K562 (cell line): ENCODE data around the gene DOLPP1. TPM values are rescaled to one million over a fixed set of nuclear protein-coding genes. Genes with fewer than 3 reads are reported as not detected.

Experiments used
- DACH1 ChIP-seq: fragments of 450-650 bp; IDR thresholded peaks from 2 replicates; pipeline ENCODE4 v1.6.1; 2018; ENCODE audit not compliant: partially characterized antibody
- ELF1 ChIP-seq: fragments of 200-800 bp; sonication (Bioruptor generic); IDR thresholded peaks from 2 replicates; pipeline ENCODE4 v1.6.1; 2016; ENCODE audit warnings: missing genetic modification characterization, missing compliant biosample characterization
- FOXM1 ChIP-seq, 2 experiments: fragments of 450-650 bp in 1 of 2; sonication (generic) in 1 of 2; formaldehyde crosslinking in 1 of 2; IDR thresholded peaks; 2 replicates each; pipeline versions ENCODE4 v1.6.1 to v1.9.0; 2017 to 2022; ENCODE audit warnings: low read depth in 2 of 2, mild to moderate bottlenecking in 2 of 2, missing genetic modification reagents in 1 of 2, moderate library complexity in 1 of 2
- HCFC1 ChIP-seq: IDR thresholded peaks from 2 replicates; pipeline ENCODE4 v1.6.1; 2012; ENCODE audit warnings: low read depth, low read length, improper control_type of control experiment
- KDM5B ChIP-seq: fragments of 200-600 bp; sonication (generic); IDR thresholded peaks from 2 replicates; pipeline ENCODE4 v1.6.1; 2012; ENCODE audit warnings: low read depth, mild to moderate bottlenecking, moderate library complexity, low read length, control low read depth, inconsistent platforms; ENCODE audit not compliant: insufficient replicate concordance
- NFIC ChIP-seq: fragments of 450-650 bp; IDR thresholded peaks from 2 replicates; pipeline ENCODE4 v1.6.1; 2017; ENCODE audit warnings: mild to moderate bottlenecking, inconsistent platforms
- TEAD2 ChIP-seq: fragments of 450-650 bp; IDR thresholded peaks from 2 replicates; pipeline ENCODE4 v1.6.1; 2016; ENCODE audit warnings: missing genetic modification characterization, control low read depth, missing compliant biosample characterization
- TRIM28 ChIP-seq: fragments of 450-650 bp; IDR thresholded peaks from 2 replicates; pipeline ENCODE4 v1.6.1; 2017
- ZC3H11A ChIP-seq: IDR thresholded peaks from 2 replicates; pipeline ENCODE4 v1.6.1; 2012; ENCODE audit warnings: low read depth, low read length, improper control_type of control experiment
- ZFP36 ChIP-seq: fragments of 150-350 bp; IDR thresholded peaks from 2 replicates; pipeline ENCODE4 v1.6.1; 2018; ENCODE audit warnings: low read length, low read depth; ENCODE audit not compliant: partially characterized antibody
- ZNF830 ChIP-seq: fragments of 250-450 bp; sonication (Bioruptor Pico); IDR thresholded peaks from 2 replicates; pipeline ENCODE4 v1.5.0; 2021; ENCODE audit warnings: mild to moderate bottlenecking
- polyA plus RNA-seq, 8 experiments: library from polyadenylated mRNA; depleted of rRNA in 4 of 8; stranded (reverse) in 5 of 8; unstranded in 3 of 8; fragments of >200 nt; fragmentation: Nextera tagmentation in 2 of 8; fragmentation: Illumina TruSeq in 1 of 8; extraction: Ambion mirVana in 2 of 8; extraction: Trizol in 1 of 8; gene quantifications; 2 replicates each; pipeline versions ENCODE4 v1.2.1 to v1.2.3, GENCODE V29; 2011 to 2014; ENCODE audit warnings: inconsistent platforms in 1 of 8, missing spikeins in 1 of 8
- total RNA-seq, 7 experiments: library from RNA; depleted of rRNA in 6 of 7; stranded (reverse); fragments of >200 nt in 6 of 7; fragmentation: Illumina TruSeq in 2 of 7; extraction: Trizol in 2 of 7; gene quantifications; 2 replicates each; pipeline versions ENCODE4 v1.2.1 to v1.2.3, GENCODE V29; 2011 to 2021; ENCODE audit warnings: low replicate concordance in 1 of 7
- TF ChIP-seq, protein P1 (sequence below), 3 experiments: IDR thresholded peaks in 2 of 3; conservative IDR thresholded peaks in 1 of 3; 2 replicates each; pipeline ENCODE4 v1.5.1; 2011 to 2012; ENCODE audit warnings: low read length in 3 of 3, mild to moderate bottlenecking in 3 of 3, control low read depth in 2 of 3, improper control_type of control experiment in 1 of 3, inconsistent platforms in 1 of 3, low read depth in 1 of 3, mixed read lengths in 1 of 3, moderate library complexity in 1 of 3; ENCODE audit not compliant: insufficient read depth in 2 of 3
- TF ChIP-seq, protein P2 (sequence below): fragments of 200-600 bp; sonication (generic); IDR thresholded peaks from one replicate; pipeline ENCODE4 v1.6.1; 2012; ENCODE audit warnings: mild to moderate bottlenecking, low read depth, low read length, inconsistent platforms
- TF ChIP-seq, protein P3 (sequence below), 2 experiments: fragments of 250-450 bp in 1 of 2; fragments of 450-650 bp in 1 of 2; sonication (Bioruptor Pico) in 1 of 2; IDR thresholded peaks; 2 replicates each; pipeline versions ENCODE4 v1.6.1 to v1.8.0; 2016 to 2021; ENCODE audit warnings: mild to moderate bottlenecking in 2 of 2, moderate library complexity in 2 of 2, missing compliant biosample characterization in 1 of 2, missing genetic modification characterization in 1 of 2

Gene DOLPP1
- total and polyA plus RNA-seq, 9 of the 15 experiments (the other 6 are each of a cell fraction or from before 2014, with no cell fraction given) = 3.0 to 39.8 (median 30.5) TPM

DNA sequence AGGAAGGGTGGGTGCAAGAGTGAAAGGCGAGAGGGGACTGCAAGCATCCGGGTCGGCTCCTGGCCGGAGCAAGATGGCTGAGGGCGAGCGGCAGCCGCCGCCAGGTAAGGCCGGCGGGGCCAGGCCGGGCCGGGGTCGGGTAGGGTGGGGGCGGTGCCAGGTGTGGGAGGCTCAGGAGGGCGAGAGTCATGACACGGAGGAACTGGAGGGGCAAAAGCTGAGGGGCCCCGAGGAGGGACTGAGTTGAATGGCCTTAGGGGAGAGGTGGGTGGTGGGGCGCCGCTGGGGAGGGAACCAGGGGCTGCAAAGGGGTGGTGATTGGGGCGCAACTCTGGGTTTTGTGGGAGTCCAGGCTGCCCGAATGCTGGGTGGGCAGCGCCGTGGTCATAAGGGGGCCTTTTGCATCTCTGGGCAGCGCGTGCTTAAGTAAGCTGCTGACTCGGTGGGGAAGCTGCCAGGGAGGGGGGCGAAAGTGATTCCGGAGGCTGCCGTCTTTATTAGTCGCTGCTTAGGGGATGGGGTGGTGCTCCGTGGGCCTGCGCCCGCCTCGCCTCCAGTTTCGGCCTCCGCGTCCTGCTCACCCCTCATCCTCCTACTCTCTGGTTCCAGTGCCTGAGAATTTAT, 30.7 kb downstream of the DOLPP1 start (continued):
- TF ChIP-seq ZNF830 (no peak), TRIM28 (no peak), ELF1 (no peak), HCFC1 (no peak), ZC3H11A (no peak), FOXM1 (IDR thresholded peaks at IDR 0.05; ENCODE audit: low read depth) (no peak), FOXM1 (CRISPR knock-in tag; IDR thresholded peaks at IDR 0.05; ENCODE audit: low read depth) (no peak), KDM5B (no peak), ZFP36 (no peak), TEAD2 (tag) (no peak), DACH1 (no peak), NFIC (no peak)
- TF ChIP-seq, protein P1, sequence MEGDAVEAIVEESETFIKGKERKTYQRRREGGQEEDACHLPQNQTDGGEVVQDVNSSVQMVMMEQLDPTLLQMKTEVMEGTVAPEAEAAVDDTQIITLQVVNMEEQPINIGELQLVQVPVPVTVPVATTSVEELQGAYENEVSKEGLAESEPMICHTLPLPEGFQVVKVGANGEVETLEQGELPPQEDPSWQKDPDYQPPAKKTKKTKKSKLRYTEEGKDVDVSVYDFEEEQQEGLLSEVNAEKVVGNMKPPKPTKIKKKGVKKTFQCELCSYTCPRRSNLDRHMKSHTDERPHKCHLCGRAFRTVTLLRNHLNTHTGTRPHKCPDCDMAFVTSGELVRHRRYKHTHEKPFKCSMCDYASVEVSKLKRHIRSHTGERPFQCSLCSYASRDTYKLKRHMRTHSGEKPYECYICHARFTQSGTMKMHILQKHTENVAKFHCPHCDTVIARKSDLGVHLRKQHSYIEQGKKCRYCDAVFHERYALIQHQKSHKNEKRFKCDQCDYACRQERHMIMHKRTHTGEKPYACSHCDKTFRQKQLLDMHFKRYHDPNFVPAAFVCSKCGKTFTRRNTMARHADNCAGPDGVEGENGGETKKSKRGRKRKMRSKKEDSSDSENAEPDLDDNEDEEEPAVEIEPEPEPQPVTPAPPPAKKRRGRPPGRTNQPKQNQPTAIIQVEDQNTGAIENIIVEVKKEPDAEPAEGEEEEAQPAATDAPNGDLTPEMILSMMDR (IDR thresholded peaks at IDR 0.05 in 2 of 3, conservative IDR thresholded peaks at IDR 0.05 in 1 of 3; ENCODE audit: insufficient read depth in 2 of 3, low read depth in 1 of 3, low read length in 3 of 3) = no peak
- TF ChIP-seq, protein P2, sequence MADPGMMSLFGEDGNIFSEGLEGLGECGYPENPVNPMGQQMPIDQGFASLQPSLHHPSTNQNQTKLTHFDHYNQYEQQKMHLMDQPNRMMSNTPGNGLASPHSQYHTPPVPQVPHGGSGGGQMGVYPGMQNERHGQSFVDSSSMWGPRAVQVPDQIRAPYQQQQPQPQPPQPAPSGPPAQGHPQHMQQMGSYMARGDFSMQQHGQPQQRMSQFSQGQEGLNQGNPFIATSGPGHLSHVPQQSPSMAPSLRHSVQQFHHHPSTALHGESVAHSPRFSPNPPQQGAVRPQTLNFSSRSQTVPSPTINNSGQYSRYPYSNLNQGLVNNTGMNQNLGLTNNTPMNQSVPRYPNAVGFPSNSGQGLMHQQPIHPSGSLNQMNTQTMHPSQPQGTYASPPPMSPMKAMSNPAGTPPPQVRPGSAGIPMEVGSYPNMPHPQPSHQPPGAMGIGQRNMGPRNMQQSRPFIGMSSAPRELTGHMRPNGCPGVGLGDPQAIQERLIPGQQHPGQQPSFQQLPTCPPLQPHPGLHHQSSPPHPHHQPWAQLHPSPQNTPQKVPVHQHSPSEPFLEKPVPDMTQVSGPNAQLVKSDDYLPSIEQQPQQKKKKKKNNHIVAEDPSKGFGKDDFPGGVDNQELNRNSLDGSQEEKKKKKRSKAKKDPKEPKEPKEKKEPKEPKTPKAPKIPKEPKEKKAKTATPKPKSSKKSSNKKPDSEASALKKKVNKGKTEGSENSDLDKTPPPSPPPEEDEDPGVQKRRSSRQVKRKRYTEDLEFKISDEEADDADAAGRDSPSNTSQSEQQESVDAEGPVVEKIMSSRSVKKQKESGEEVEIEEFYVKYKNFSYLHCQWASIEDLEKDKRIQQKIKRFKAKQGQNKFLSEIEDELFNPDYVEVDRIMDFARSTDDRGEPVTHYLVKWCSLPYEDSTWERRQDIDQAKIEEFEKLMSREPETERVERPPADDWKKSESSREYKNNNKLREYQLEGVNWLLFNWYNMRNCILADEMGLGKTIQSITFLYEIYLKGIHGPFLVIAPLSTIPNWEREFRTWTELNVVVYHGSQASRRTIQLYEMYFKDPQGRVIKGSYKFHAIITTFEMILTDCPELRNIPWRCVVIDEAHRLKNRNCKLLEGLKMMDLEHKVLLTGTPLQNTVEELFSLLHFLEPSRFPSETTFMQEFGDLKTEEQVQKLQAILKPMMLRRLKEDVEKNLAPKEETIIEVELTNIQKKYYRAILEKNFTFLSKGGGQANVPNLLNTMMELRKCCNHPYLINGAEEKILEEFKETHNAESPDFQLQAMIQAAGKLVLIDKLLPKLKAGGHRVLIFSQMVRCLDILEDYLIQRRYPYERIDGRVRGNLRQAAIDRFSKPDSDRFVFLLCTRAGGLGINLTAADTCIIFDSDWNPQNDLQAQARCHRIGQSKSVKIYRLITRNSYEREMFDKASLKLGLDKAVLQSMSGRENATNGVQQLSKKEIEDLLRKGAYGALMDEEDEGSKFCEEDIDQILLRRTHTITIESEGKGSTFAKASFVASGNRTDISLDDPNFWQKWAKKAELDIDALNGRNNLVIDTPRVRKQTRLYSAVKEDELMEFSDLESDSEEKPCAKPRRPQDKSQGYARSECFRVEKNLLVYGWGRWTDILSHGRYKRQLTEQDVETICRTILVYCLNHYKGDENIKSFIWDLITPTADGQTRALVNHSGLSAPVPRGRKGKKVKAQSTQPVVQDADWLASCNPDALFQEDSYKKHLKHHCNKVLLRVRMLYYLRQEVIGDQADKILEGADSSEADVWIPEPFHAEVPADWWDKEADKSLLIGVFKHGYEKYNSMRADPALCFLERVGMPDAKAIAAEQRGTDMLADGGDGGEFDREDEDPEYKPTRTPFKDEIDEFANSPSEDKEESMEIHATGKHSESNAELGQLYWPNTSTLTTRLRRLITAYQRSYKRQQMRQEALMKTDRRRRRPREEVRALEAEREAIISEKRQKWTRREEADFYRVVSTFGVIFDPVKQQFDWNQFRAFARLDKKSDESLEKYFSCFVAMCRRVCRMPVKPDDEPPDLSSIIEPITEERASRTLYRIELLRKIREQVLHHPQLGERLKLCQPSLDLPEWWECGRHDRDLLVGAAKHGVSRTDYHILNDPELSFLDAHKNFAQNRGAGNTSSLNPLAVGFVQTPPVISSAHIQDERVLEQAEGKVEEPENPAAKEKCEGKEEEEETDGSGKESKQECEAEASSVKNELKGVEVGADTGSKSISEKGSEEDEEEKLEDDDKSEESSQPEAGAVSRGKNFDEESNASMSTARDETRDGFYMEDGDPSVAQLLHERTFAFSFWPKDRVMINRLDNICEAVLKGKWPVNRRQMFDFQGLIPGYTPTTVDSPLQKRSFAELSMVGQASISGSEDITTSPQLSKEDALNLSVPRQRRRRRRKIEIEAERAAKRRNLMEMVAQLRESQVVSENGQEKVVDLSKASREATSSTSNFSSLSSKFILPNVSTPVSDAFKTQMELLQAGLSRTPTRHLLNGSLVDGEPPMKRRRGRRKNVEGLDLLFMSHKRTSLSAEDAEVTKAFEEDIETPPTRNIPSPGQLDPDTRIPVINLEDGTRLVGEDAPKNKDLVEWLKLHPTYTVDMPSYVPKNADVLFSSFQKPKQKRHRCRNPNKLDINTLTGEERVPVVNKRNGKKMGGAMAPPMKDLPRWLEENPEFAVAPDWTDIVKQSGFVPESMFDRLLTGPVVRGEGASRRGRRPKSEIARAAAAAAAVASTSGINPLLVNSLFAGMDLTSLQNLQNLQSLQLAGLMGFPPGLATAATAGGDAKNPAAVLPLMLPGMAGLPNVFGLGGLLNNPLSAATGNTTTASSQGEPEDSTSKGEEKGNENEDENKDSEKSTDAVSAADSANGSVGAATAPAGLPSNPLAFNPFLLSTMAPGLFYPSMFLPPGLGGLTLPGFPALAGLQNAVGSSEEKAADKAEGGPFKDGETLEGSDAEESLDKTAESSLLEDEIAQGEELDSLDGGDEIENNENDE = no peak
- TF ChIP-seq, protein P3, sequence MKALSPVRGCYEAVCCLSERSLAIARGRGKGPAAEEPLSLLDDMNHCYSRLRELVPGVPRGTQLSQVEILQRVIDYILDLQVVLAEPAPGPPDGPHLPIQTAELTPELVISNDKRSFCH (CRISPR knock-in tag; IDR thresholded peaks at IDR 0.05) = no peak
- TF ChIP-seq, protein P3 (tag; IDR thresholded peaks at IDR 0.05) = no peak
